Tibial nerve (tissue), 4 donors: ENCODE data around the gene LDLRAD1. TPM values are rescaled to one million over a fixed set of nuclear protein-coding genes. Genes with fewer than 3 reads are reported as not detected.
"Not testable (repeated sequence)": the region's sequence is repeated elsewhere in the genome, so short reads cannot be mapped to it uniquely, and the experiment has no call there.

Experiments
- DNase-seq, 2 donors: peaks; one replicate each; pipeline ENCODE4 v3.0.0-alpha.2; 2019; ENCODE audit warnings: low spot score in 2 of 2
- H3K27ac ChIP-seq, 4 donors: fragments of 200-600 bp; sonication (generic) in 3 of 4; one replicate each; pipeline ENCODE4 v1.5.1; 2017 to 2019; ENCODE audit warnings: mild to moderate bottlenecking in 1 of 4
- H3K27me3 ChIP-seq, 2 donors: fragments of 200-600 bp; sonication (generic) in 1 of 2; one replicate each; pipeline versions ENCODE4 v1.5.1 to v1.6.0; 2017 to 2019
- H3K36me3 ChIP-seq, 3 donors: fragments of 200-600 bp; sonication (generic); one replicate each; pipeline ENCODE4 v1.5.1; 2018 to 2019
- H3K4me1 ChIP-seq, 4 donors: fragments of 200-600 bp; sonication (generic) in 3 of 4; one replicate each; pipeline ENCODE4 v1.5.1; 2017 to 2019
- H3K4me3 ChIP-seq, 4 donors: fragments of 200-600 bp; sonication (generic) in 3 of 4; one replicate each; pipeline ENCODE4 v1.5.1; 2017 to 2019; ENCODE audit warnings: mild to moderate bottlenecking in 1 of 4, moderate library complexity in 1 of 4
- H3K9me3 ChIP-seq, 4 donors: fragments of 200-600 bp; sonication (generic) in 3 of 4; one replicate each; pipeline ENCODE4 v1.5.1; 2017 to 2019
- EP300 ChIP-seq, 2 donors: sonication (generic); formaldehyde crosslinking; IDR thresholded peaks; one replicate each; pipeline ENCODE4 v1.6.1; 2017; ENCODE audit warnings: antibody characterized with exemption in 2 of 2, mild to moderate bottlenecking in 1 of 2
- POLR2A ChIP-seq, 2 donors: fragments of 450-650 bp; IDR thresholded peaks; one replicate each; pipeline ENCODE4 v1.6.1; 2017; ENCODE audit warnings: antibody characterized with exemption in 2 of 2, mild to moderate bottlenecking in 2 of 2, moderate library complexity in 2 of 2
- WGBS, 2 donors: methylation state at CpG; one replicate each; pipeline ENCODE4 v1.1.5; 2018; 5-methylcytosine and 5-hydroxymethylcytosine counted together
- total RNA-seq, 4 donors: library from RNA; depleted of rRNA; stranded (reverse); fragments of >200 nt; gene quantifications; one replicate each; pipeline ENCODE4 v1.1.0, GENCODE V29; 2016
- TF ChIP-seq, protein P1 (sequence below), 5 experiments: fragments of 200-600 bp in 3 of 5; fragments of 450-650 bp in 2 of 5; sonication (generic) in 3 of 5; IDR thresholded peaks; one replicate each; pipeline ENCODE4 v1.5.1; 2016 to 2019; ENCODE audit warnings: antibody characterized with exemption in 5 of 5, mild to moderate bottlenecking in 3 of 5, moderate library complexity in 2 of 5

LDLRAD1 gene
- total RNA-seq, 4 donors from 2014 or later, result not detected

DNA sequence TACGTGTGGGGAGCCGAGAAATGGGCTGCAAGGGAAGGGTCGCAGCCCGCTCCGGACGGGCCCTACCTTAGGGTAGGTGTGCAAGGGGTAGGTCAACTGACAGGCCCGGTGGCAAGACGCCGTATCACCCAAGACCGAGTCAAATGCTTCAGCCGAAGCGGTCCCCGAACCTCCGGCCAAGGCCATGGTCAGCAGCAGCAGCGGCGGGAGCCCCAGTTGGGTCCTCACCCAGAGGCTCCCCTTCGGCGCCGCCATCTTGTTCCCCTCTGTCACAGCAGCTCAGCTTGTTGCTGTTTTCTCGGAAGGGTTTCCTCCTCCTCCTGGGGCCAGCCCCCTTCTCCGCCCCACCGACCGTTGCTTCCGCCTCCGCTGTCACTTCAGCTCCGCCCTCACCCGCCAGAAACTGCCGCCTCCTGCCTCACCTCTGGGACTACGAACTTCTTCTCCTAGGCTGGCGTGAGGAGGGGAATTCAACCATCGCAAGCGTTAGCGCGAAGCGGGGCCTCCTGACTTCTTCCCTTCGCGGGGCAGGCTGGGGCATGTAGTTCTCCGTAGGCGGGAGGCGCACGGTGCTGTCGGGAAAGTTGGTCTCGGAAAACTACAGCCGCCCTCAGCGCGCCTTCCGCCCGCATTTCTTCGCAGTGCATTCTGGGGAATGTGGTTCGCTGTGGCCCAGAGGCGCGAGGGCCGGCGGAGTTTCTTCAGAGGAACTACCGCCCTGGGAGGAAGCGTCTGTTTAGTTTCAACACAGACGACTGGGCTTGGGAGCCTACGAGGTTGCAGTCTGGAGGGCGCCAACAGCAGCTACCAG, 35.2 kb upstream of the LDLRAD1 start, which contains the start of the genes TCEANC2 and TMEM59:
Gene TCEANC2 (plus strand): TSS at position 675 of the 811 bp plus-strand sequence. CDS start 815 bp downstream, outside the sequence.
Gene TMEM59 (minus strand): TSS at position 271 of the 811 bp plus-strand sequence. CDS start 16 bp downstream, at position 255.
- H3K27me3 ChIP-seq, result no peaks in the 10 kb centered on the region
- H3K4me1 ChIP-seq, result peaks cover 0 to 61% (median 35%) of the 10 kb centered on the region in 4 donors
- peak; percentile 39 to 88 for TF ChIP-seq POLR2A (IDR thresholded peaks at IDR 0.05)
- TF ChIP-seq, protein P1, sequence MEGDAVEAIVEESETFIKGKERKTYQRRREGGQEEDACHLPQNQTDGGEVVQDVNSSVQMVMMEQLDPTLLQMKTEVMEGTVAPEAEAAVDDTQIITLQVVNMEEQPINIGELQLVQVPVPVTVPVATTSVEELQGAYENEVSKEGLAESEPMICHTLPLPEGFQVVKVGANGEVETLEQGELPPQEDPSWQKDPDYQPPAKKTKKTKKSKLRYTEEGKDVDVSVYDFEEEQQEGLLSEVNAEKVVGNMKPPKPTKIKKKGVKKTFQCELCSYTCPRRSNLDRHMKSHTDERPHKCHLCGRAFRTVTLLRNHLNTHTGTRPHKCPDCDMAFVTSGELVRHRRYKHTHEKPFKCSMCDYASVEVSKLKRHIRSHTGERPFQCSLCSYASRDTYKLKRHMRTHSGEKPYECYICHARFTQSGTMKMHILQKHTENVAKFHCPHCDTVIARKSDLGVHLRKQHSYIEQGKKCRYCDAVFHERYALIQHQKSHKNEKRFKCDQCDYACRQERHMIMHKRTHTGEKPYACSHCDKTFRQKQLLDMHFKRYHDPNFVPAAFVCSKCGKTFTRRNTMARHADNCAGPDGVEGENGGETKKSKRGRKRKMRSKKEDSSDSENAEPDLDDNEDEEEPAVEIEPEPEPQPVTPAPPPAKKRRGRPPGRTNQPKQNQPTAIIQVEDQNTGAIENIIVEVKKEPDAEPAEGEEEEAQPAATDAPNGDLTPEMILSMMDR (IDR thresholded peaks at IDR 0.05), result peak in 1 of 5 experiments; percentile 31
- peak; percentile 88 to 98 for TF ChIP-seq EP300 (IDR thresholded peaks at IDR 0.05)
- peak within 1 kb of the TSS; percentile 59 to 82 (median 76) for H3K4me3 ChIP-seq
- H3K27ac ChIP-seq, result peak within 1 kb of the TSS; percentile 79 to 96 (median 96)
- 1% methylated on average over 32 to 44 of the region's 59 CpGs for WGBS, 2 donors
- peak; percentile 94 to 95 for DNase-seq
- no peaks in the 10 kb centered on the region for H3K9me3 ChIP-seq
- peaks cover 0 to 11% (median 0%) of the 10 kb centered on the region in 3 donors for H3K36me3 ChIP-seq

DNA sequence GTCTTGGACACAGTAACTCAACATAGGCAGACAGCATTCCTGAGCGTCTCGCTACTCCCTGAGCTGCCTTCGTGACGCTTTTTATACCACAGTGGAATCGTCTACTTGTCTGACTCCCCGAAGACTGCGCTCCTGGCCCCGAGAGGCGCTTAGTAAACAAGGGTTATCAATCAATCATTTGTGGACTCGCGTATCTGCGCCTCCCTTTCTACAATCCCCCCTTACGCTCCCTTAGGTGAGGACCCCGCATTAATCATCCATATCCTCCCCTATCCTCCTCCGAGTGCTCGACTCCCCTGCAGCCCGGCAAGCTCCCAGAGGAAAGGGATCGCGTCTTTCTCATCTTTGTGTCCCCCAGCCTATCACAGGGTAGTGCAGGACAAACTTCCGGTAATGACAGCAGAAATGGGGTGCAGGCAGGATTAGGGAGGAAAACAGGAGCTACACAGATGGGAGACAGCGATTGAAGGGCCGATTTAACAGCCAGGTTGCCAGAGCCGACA, 34.5 kb upstream of the LDLRAD1 start:
- WGBS, 2 donors, result 0 to 1% methylated on average over 20 to 23 of the region's 23 CpGs
- Histone ChIP-seq H3K27me3 (no peaks in the 10 kb centered on the region), H3K27ac (peak overlapping the region; percentile 79 to 96 (median 96)), H3K9me3 (no peaks in the 10 kb centered on the region), H3K4me1 (peaks cover 0 to 68% (median 38%) of the 10 kb centered on the region in 4 donors), H3K4me3 (peak overlapping the region; percentile 59 to 82 (median 76)), H3K36me3 (peaks cover 0 to 11% (median 0%) of the 10 kb centered on the region in 3 donors)
- TF ChIP-seq EP300 (IDR thresholded peaks at IDR 0.05) (no peak), POLR2A (IDR thresholded peaks at IDR 0.05) (no peak)
- TF ChIP-seq, protein P1 (IDR thresholded peaks at IDR 0.05), result no peak
- DNase-seq, result peak in 1 of 2 donors; percentile 20

DNA sequence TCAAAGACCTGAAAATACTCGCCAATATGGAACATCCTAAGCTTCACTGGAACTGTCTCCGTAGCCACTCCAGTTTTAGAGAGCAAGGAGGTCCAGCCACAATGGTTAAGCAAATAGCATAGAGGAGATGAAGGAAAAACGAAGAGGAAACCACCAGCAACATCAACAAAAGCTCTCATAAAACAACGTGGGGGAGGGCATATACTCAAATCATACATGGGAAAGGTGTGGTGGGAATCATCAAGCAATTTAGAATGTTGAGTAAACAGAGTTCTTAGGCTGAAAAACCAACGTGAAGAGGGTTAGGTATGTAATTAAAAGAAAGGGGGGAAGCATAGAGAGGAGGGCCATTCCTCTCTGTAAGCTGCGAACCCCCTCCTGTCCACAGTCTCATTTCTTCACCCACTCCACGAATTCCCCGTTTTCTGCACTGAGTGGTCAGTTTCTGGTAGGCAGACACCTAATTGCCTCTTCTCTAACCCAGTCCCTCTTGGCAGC, 34.0 kb upstream of the LDLRAD1 start:
- Histone ChIP-seq H3K27ac (peak overlapping the region; percentile 79 to 96 (median 96)), H3K36me3 (peaks cover 0 to 11% (median 0%) of the 10 kb centered on the region in 3 donors), H3K4me3 (peak overlapping the region; percentile 59 to 82 (median 76)), H3K9me3 (no peaks in the 10 kb centered on the region), H3K27me3 (no peaks in the 10 kb centered on the region), H3K4me1 (peaks cover 0 to 73% (median 39%) of the 10 kb centered on the region in 4 donors)
- WGBS, 2 donors, result 2 to 3% methylated on average over 8 of the region's 8 CpGs
- no peak for DNase-seq
- TF ChIP-seq POLR2A (IDR thresholded peaks at IDR 0.05) (no peak), EP300 (IDR thresholded peaks at IDR 0.05) (no peak)
- TF ChIP-seq, protein P1 (IDR thresholded peaks at IDR 0.05), result no peak

DNA sequence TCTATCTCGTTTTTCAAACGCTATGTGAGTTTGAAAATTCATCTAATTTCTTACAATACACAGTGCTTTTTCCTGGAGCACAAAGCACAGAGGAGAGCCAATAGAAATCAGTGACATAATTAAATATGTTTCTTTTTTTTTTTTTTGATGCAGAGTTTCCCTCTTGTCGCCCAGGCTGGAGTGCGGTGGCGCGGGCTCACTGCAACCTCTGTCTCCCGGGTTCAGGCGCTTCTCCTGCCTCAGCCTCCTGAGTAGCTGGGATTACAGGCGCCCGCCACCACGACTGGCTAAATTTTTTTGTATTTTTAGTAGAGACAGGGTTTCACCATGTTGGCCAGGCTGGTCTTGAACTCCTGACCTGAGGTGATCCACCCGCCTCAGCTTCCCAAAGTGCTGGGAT, 32.4 kb upstream of the LDLRAD1 start:
- DNase-seq, H3K27me3 ChIP-seq, H3K4me3 ChIP-seq, H3K27ac ChIP-seq, H3K9me3 ChIP-seq, H3K36me3 ChIP-seq: not testable (repeated sequence)
- peaks cover 0 to 84% (median 39%) of the 10 kb centered on the region in 4 donors for H3K4me1 ChIP-seq
- WGBS, 2 donors, result 95 to 96% methylated on average over 12 of the region's 12 CpGs

DNA sequence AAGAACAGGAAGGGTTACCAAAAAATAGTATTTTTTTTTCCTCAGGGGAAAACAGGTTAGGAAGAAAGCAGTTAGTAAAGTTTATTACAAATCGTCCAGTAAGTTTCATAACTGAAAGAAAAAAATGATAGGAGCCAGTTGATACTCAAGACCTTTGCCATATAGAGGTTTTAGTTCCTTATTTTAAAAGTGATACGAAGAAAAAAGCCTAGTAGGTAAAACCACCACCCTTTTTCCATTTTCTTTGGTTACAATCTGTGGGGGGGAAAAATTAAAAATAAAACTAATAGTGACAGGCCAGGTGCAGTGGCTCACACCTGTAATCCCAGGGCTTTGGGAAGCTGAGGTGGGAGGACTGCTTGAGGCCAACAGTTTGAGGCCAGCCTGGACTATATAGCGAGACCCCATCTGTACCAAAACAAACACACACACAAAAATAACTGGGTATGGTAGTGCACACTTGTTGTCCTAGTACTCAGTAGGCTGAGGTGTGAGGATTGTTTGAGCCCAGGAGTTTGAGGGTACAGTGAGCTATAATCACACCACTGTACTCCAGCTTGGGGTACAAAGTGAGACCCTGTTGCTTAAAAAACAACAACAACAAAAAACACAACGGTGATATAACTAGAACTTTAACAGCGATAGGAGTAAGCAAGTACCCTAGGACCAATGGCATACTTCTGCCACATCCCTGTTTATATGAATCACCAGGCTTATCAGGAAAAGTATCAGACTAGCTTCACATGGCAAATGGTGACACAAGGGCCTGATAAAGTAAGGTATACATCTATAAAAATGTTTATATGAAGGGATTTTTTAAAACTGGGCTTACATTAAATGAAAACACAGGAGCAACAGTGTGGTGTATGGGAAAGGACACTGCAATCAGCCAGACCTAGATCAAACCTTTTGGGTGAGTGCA, 29.7 kb upstream of the LDLRAD1 start:
- H3K4me3 ChIP-seq, result no peak overlapping the region

More for the DNA sequence above, 29.7 kb upstream of the LDLRAD1 start:
- Histone ChIP-seq H3K9me3 (no peaks in the 10 kb centered on the region), H3K27ac (no peak overlapping the region), H3K4me1 (peaks cover 0 to 75% (median 28%) of the 10 kb centered on the region in 4 donors), H3K36me3 (peaks cover 0 to 18% (median under 1%) of the 10 kb centered on the region in 3 donors), H3K27me3 (no peaks in the 10 kb centered on the region)
- 76% methylated on average over 5 of the region's 5 CpGs for WGBS, 2 donors
- DNase-seq, result no peak
- TF ChIP-seq, protein P1 (IDR thresholded peaks at IDR 0.05), result no peak
- no peak for TF ChIP-seq POLR2A (IDR thresholded peaks at IDR 0.05)
- no peak for TF ChIP-seq EP300 (IDR thresholded peaks at IDR 0.05)
